Measurements from ENCODE around the gene CDH11.

Gene CDH11

GRCh38 chr16:65097296-65097695 lies 24.6 kb downstream of the CDH11 start:
- TF ChIP-seq CTCF (IDR thresholded peaks at IDR 0.05; ENCODE audit: low read depth, low read length), result no peak
- no peak for TF ChIP-seq EZH2phosphoT487 (IDR thresholded peaks at IDR 0.05; ENCODE audit: low read depth)
- H3K9me3 ChIP-seq (ENCODE audit: insufficient read depth, low read length), result no peaks in the 10 kb centered on the region
- H3K27me3 ChIP-seq (ENCODE audit: low read depth, low read length), result no peaks in the 10 kb centered on the region
- no peak overlapping the region for H3K4me2 ChIP-seq (ENCODE audit: low read length)
- H4K20me1 ChIP-seq (ENCODE audit: insufficient read depth, low read length), result no peaks in the 10 kb centered on the region
- H3K4me1 ChIP-seq (ENCODE audit: low read length), result no peaks in the 10 kb centered on the region
- no peak overlapping the region for H3K4me3 ChIP-seq (ENCODE audit: low read length)
- H3K9ac ChIP-seq (ENCODE audit: low read length), result no peak overlapping the region
- H3K79me2 ChIP-seq (ENCODE audit: low read length), result no peaks in the 10 kb centered on the region
- no peak overlapping the region for H3K27ac ChIP-seq (ENCODE audit: low read length)
- H2AFZ ChIP-seq (ENCODE audit: low read depth, low read length), result no peak overlapping the region
- no peaks in the 10 kb centered on the region for H3K36me3 ChIP-seq (replicated peaks; ENCODE audit: low read depth, low read length)

- H3K27ac ChIP-seq (ENCODE audit: low read length), result no peak overlapping the region
- TF ChIP-seq EZH2phosphoT487 (IDR thresholded peaks at IDR 0.05; ENCODE audit: low read depth) (no peak), CTCF (IDR thresholded peaks at IDR 0.05; ENCODE audit: low read depth, low read length) (no peak)
- H3K36me3 ChIP-seq (replicated peaks; ENCODE audit: low read depth, low read length), result no peaks in the 10 kb centered on the region
- H3K4me3 ChIP-seq (ENCODE audit: low read length), result no peak overlapping the region
- H2AFZ ChIP-seq (ENCODE audit: low read depth, low read length), result no peak overlapping the region
- no peaks in the 10 kb centered on the region for H3K27me3 ChIP-seq (ENCODE audit: low read depth, low read length)
- H3K4me1 ChIP-seq (ENCODE audit: low read length), result no peaks in the 10 kb centered on the region
- H3K9me3 ChIP-seq (ENCODE audit: insufficient read depth, low read length), result no peaks in the 10 kb centered on the region
- H3K79me2 ChIP-seq (ENCODE audit: low read length), result no peaks in the 10 kb centered on the region
- H3K4me2 ChIP-seq (ENCODE audit: low read length), result no peak overlapping the region
- H4K20me1 ChIP-seq (ENCODE audit: insufficient read depth, low read length), result no peaks in the 10 kb centered on the region
- no peak overlapping the region for H3K9ac ChIP-seq (ENCODE audit: low read length)
Measured at GRCh38 chr16:65095906-65096305, 26.0 kb downstream of the CDH11 start.

- H3K36me3 ChIP-seq (replicated peaks; ENCODE audit: low read depth, low read length), result no peaks in the 10 kb centered on the region
- H3K27me3 ChIP-seq (ENCODE audit: low read depth, low read length), result no peaks in the 10 kb centered on the region
- no peak overlapping the region for H3K4me3 ChIP-seq (ENCODE audit: low read length)
- H3K4me2 ChIP-seq (ENCODE audit: low read length), result no peak overlapping the region
- no peak overlapping the region for H3K9ac ChIP-seq (ENCODE audit: low read length)
- no peak overlapping the region for H3K27ac ChIP-seq (ENCODE audit: low read length)
- H3K4me1 ChIP-seq (ENCODE audit: low read length), result no peaks in the 10 kb centered on the region
- no peak overlapping the region for H2AFZ ChIP-seq (ENCODE audit: low read depth, low read length)
- H3K79me2 ChIP-seq (ENCODE audit: low read length), result no peaks in the 10 kb centered on the region
- TF ChIP-seq CTCF (IDR thresholded peaks at IDR 0.05; ENCODE audit: low read depth, low read length), result no peak
- TF ChIP-seq EZH2phosphoT487 (IDR thresholded peaks at IDR 0.05; ENCODE audit: low read depth), result no peak
- H4K20me1 ChIP-seq (ENCODE audit: insufficient read depth, low read length), result no peaks in the 10 kb centered on the region
- no peaks in the 10 kb centered on the region for H3K9me3 ChIP-seq (ENCODE audit: insufficient read depth, low read length)
Measured at GRCh38 chr16:65095090-65095728, 26.7 kb downstream of the CDH11 start.

GRCh38 chr16:65094009-65094408 lies 27.9 kb downstream of the CDH11 start:
- TF ChIP-seq EZH2phosphoT487 (IDR thresholded peaks at IDR 0.05; ENCODE audit: low read depth) (no peak), CTCF (IDR thresholded peaks at IDR 0.05; ENCODE audit: low read depth, low read length) (no peak)
- no peak overlapping the region for H3K27ac ChIP-seq (ENCODE audit: low read length)
- H4K20me1 ChIP-seq (ENCODE audit: insufficient read depth, low read length), result no peaks in the 10 kb centered on the region
- no peaks in the 10 kb centered on the region for H3K4me1 ChIP-seq (ENCODE audit: low read length)
- no peak overlapping the region for H3K9ac ChIP-seq (ENCODE audit: low read length)
- no peaks in the 10 kb centered on the region for H3K27me3 ChIP-seq (ENCODE audit: low read depth, low read length)
- no peak overlapping the region for H2AFZ ChIP-seq (ENCODE audit: low read depth, low read length)
- H3K9me3 ChIP-seq (ENCODE audit: insufficient read depth, low read length), result no peaks in the 10 kb centered on the region
- no peaks in the 10 kb centered on the region for H3K36me3 ChIP-seq (replicated peaks; ENCODE audit: low read depth, low read length)
- no peak overlapping the region for H3K4me2 ChIP-seq (ENCODE audit: low read length)
- H3K4me3 ChIP-seq (ENCODE audit: low read length), result no peak overlapping the region
- H3K79me2 ChIP-seq (ENCODE audit: low read length), result no peaks in the 10 kb centered on the region
